Trophoblast cell (in vitro differentiated cells and primary cell): ENCODE results near the gene RASGRP3.

Source experiments
- DNase-seq, 2 donors: peaks; one replicate each; pipeline ENCODE4 v3.0.0-alpha.2; 2016
- H2AFZ ChIP-seq: 2 replicates; pipeline ENCODE4 v1.6.1; 2013; ENCODE audit warnings: low read length, moderate library complexity, mild to moderate bottlenecking; ENCODE audit not compliant: insufficient read depth, poor library complexity
- H2AK5ac ChIP-seq: 2 replicates; pipeline ENCODE4 v1.6.1; 2013; ENCODE audit warnings: mild to moderate bottlenecking, low read length
- H2BK120ac ChIP-seq: 2 replicates; pipeline ENCODE4 v1.6.1; 2013; ENCODE audit warnings: low read length, mild to moderate bottlenecking, moderate library complexity; ENCODE audit not compliant: insufficient read depth, poor library complexity
- H2BK12ac ChIP-seq: 2 replicates; pipeline ENCODE4 v1.6.1; 2013; ENCODE audit warnings: mild to moderate bottlenecking, low read length, moderate library complexity
- H2BK5ac ChIP-seq: 2 replicates; pipeline ENCODE4 v1.6.1; 2013; ENCODE audit warnings: low read length, low read depth, moderate library complexity, mild to moderate bottlenecking; ENCODE audit not compliant: poor library complexity
- H3K14ac ChIP-seq: 2 replicates; pipeline ENCODE4 v1.6.1; 2013; ENCODE audit warnings: mild to moderate bottlenecking, low read length
- H3K18ac ChIP-seq: 2 replicates; pipeline ENCODE4 v1.6.1; 2013; ENCODE audit warnings: mild to moderate bottlenecking, low read length
- H3K23ac ChIP-seq: 2 replicates; pipeline ENCODE4 v1.6.1; 2013; ENCODE audit warnings: low read length
- H3K27ac ChIP-seq: 2 replicates; pipeline ENCODE4 v1.5.1; 2013; ENCODE audit warnings: low read depth, mild to moderate bottlenecking, inconsistent platforms, low read length, moderate library complexity
- H3K27me3 ChIP-seq: 2 replicates; pipeline ENCODE4 v1.6.1; 2013; ENCODE audit warnings: inconsistent platforms, mild to moderate bottlenecking, low read length, moderate library complexity; ENCODE audit not compliant: insufficient read depth
- H3K36me3 ChIP-seq, 2 experiments: 1 replicate in 1 of 2; 2 replicates in 1 of 2; pipeline ENCODE4 v1.6.1; 2013; ENCODE audit warnings: low read length in 2 of 2, mild to moderate bottlenecking in 2 of 2, moderate library complexity in 1 of 2; ENCODE audit not compliant: insufficient read depth in 2 of 2, control insufficient read depth in 1 of 2
- H3K4ac ChIP-seq: 2 replicates; pipeline ENCODE4 v1.6.1; 2013; ENCODE audit warnings: low read depth, mild to moderate bottlenecking, low read length, moderate library complexity
- H3K4me1 ChIP-seq, 2 experiments: 1 replicate in 1 of 2; 2 replicates in 1 of 2; pipeline ENCODE4 v1.6.1; 2013; ENCODE audit warnings: low read length in 2 of 2, mild to moderate bottlenecking in 2 of 2, moderate library complexity in 1 of 2; ENCODE audit not compliant: insufficient read depth in 2 of 2, control insufficient read depth in 1 of 2
- H3K4me2 ChIP-seq: 2 replicates; pipeline ENCODE4 v1.6.1; 2013; ENCODE audit warnings: inconsistent platforms, mild to moderate bottlenecking, low read length, moderate library complexity
- H3K4me3 ChIP-seq: 2 replicates; pipeline ENCODE4 v1.5.1; 2013; ENCODE audit warnings: mild to moderate bottlenecking, low read depth, low read length, inconsistent platforms
- H3K79me1 ChIP-seq: one replicate; pipeline ENCODE4 v1.6.1; 2013; ENCODE audit warnings: low read length
- H3K79me2 ChIP-seq: 2 replicates; pipeline ENCODE4 v1.6.1; 2013; ENCODE audit warnings: low read length, mild to moderate bottlenecking; ENCODE audit not compliant: control insufficient read depth, insufficient read depth, poor library complexity
- H3K9ac ChIP-seq: 2 replicates; pipeline ENCODE4 v1.6.1; 2013; ENCODE audit warnings: mild to moderate bottlenecking, low read length
- H3K9me3 ChIP-seq: 2 replicates; pipeline ENCODE4 v1.6.1; 2013; ENCODE audit warnings: low read depth, mild to moderate bottlenecking, control low read depth, inconsistent platforms, low read length; ENCODE audit not compliant: insufficient read depth
- H4K12ac ChIP-seq: 2 replicates; pipeline ENCODE4 v1.6.1; 2013; ENCODE audit warnings: low read depth, mild to moderate bottlenecking, low read length, moderate library complexity
- H4K8ac ChIP-seq: 2 replicates; pipeline ENCODE4 v1.6.1; 2013; ENCODE audit warnings: low read depth, mild to moderate bottlenecking, low read length, moderate library complexity
- H4K91ac ChIP-seq: one replicate; pipeline ENCODE4 v1.6.1; 2013; ENCODE audit warnings: low read depth, mild to moderate bottlenecking, low read length, moderate library complexity
- WGBS: extraction: QIAGEN DNeasy Blood & Tissue Kit; methylation state at CpG from one replicate; pipeline ENCODE4 v1.1.7; 2013; ENCODE audit warnings: missing lambda C conversion rate; ENCODE audit not compliant: insufficient read length, insufficient coverage; ENCODE audit errors: extremely low coverage; 5-methylcytosine and 5-hydroxymethylcytosine counted together

The RASGRP3 gene

GRCh38 chr2:33529771-33530481, 53.5 kb downstream of the RASGRP3 start:
- Histone ChIP-seq H4K8ac (no peak overlapping the region), H2AK5ac (no peak overlapping the region), H3K79me1 (no peaks in the 10 kb centered on the region), H3K4me1 (no peaks in the 10 kb centered on the region), H3K9ac (no peak overlapping the region), H4K91ac (no peak overlapping the region), H3K14ac (no peak overlapping the region), H3K27ac (no peak overlapping the region), H3K18ac (no peak overlapping the region), H3K4me2 (no peak overlapping the region), H2BK120ac (no peak overlapping the region), H3K4ac (no peak overlapping the region), H4K12ac (no peak overlapping the region), H3K23ac (no peak overlapping the region), H2BK12ac (no peak overlapping the region), H3K79me2 (no peaks in the 10 kb centered on the region), H3K9me3 (no peaks in the 10 kb centered on the region), H2BK5ac (no peak overlapping the region), H2AFZ (no peak overlapping the region), H3K27me3 (no peaks in the 10 kb centered on the region), H3K4me3 (no peak overlapping the region), H3K36me3 (no peaks in the 10 kb centered on the region)
- WGBS: no CpG with 5 or more reads among the region's 6 CpGs
- DNase-seq: peak; percentile 97 to 99

- no peaks in the 10 kb centered on the region for H3K27me3 ChIP-seq
- H3K23ac ChIP-seq: no peak overlapping the region
- H3K18ac ChIP-seq: no peak overlapping the region
- H2BK120ac ChIP-seq: no peak overlapping the region
- no peak overlapping the region for H3K27ac ChIP-seq
- H3K4ac ChIP-seq: no peak overlapping the region
- no peak overlapping the region for H2BK12ac ChIP-seq
- no peak overlapping the region for H3K9ac ChIP-seq
- H4K8ac ChIP-seq: no peak overlapping the region
- H3K4me1 ChIP-seq: no peaks in the 10 kb centered on the region
- H3K79me1 ChIP-seq: no peaks in the 10 kb centered on the region
- no peaks in the 10 kb centered on the region for H3K36me3 ChIP-seq
- no peak overlapping the region for H3K14ac ChIP-seq
- H3K4me2 ChIP-seq: no peak overlapping the region
- H4K12ac ChIP-seq: no peak overlapping the region
- WGBS: no CpG with 5 or more reads among the region's 10 CpGs
- no peak overlapping the region for H2BK5ac ChIP-seq
- H2AK5ac ChIP-seq: no peak overlapping the region
- H3K79me2 ChIP-seq: no peaks in the 10 kb centered on the region
- H3K4me3 ChIP-seq: no peak overlapping the region
- H3K9me3 ChIP-seq: no peaks in the 10 kb centered on the region
- no peak overlapping the region for H2AFZ ChIP-seq
- DNase-seq: no peak
- no peak overlapping the region for H4K91ac ChIP-seq
Observed at GRCh38 chr2:33530690-33531548, 54.5 kb downstream of the RASGRP3 start.

GRCh38 chr2:33531549-33532059, 55.2 kb downstream of the RASGRP3 start:
- no peak overlapping the region for H2AFZ ChIP-seq
- no peak overlapping the region for H4K91ac ChIP-seq
- H3K18ac ChIP-seq: no peak overlapping the region
- no peak overlapping the region for H2BK5ac ChIP-seq
- no peaks in the 10 kb centered on the region for H3K79me2 ChIP-seq
- no peak overlapping the region for H3K4me2 ChIP-seq
- H3K23ac ChIP-seq: no peak overlapping the region
- no peaks in the 10 kb centered on the region for H3K4me1 ChIP-seq
- no peak overlapping the region for H2BK12ac ChIP-seq
- H3K9ac ChIP-seq: no peak overlapping the region
- H3K27me3 ChIP-seq: no peaks in the 10 kb centered on the region
- H4K12ac ChIP-seq: no peak overlapping the region
- no peak overlapping the region for H3K4me3 ChIP-seq
- H4K8ac ChIP-seq: no peak overlapping the region
- no peaks in the 10 kb centered on the region for H3K36me3 ChIP-seq
- H3K9me3 ChIP-seq: peaks cover under 1% of the 10 kb centered on the region
- no peak overlapping the region for H2AK5ac ChIP-seq
- no peak overlapping the region for H3K4ac ChIP-seq
- no CpG with 5 or more reads among the region's 3 CpGs for WGBS
- peak; percentile 42 to 48 for DNase-seq
- H3K27ac ChIP-seq: no peak overlapping the region
- no peak overlapping the region for H3K14ac ChIP-seq
- no peak overlapping the region for H2BK120ac ChIP-seq
- H3K79me1 ChIP-seq: no peaks in the 10 kb centered on the region

- Histone ChIP-seq H3K4me2 (no peak overlapping the region), H4K91ac (no peak overlapping the region), H2AFZ (no peak overlapping the region), H4K8ac (no peak overlapping the region), H3K9me3 (peaks cover 3% of the 10 kb centered on the region), H3K27me3 (no peaks in the 10 kb centered on the region), H3K4me3 (no peak overlapping the region), H2BK5ac (no peak overlapping the region), H3K18ac (no peak overlapping the region), H2BK120ac (no peak overlapping the region), H2BK12ac (no peak overlapping the region), H2AK5ac (no peak overlapping the region), H3K36me3 (no peaks in the 10 kb centered on the region), H3K79me1 (no peaks in the 10 kb centered on the region), H4K12ac (no peak overlapping the region), H3K14ac (no peak overlapping the region), H3K23ac (no peak overlapping the region), H3K27ac (no peak overlapping the region), H3K4me1 (no peaks in the 10 kb centered on the region), H3K4ac (no peak overlapping the region), H3K9ac (no peak overlapping the region), H3K79me2 (no peaks in the 10 kb centered on the region)
- no CpG with 5 or more reads among the region's 8 CpGs for WGBS
- no peak for DNase-seq
Observed at GRCh38 chr2:33532146-33532545, 55.7 kb downstream of the RASGRP3 start.
